ENCODE results near the gene TMEM63A. TPM values are rescaled to one million over a fixed set of nuclear protein-coding genes. Genes with fewer than 3 reads are reported as not detected.

The TMEM63A gene
- total RNA-seq, 1 experiment from 2014 or later = 47.5 TPM

DNA sequence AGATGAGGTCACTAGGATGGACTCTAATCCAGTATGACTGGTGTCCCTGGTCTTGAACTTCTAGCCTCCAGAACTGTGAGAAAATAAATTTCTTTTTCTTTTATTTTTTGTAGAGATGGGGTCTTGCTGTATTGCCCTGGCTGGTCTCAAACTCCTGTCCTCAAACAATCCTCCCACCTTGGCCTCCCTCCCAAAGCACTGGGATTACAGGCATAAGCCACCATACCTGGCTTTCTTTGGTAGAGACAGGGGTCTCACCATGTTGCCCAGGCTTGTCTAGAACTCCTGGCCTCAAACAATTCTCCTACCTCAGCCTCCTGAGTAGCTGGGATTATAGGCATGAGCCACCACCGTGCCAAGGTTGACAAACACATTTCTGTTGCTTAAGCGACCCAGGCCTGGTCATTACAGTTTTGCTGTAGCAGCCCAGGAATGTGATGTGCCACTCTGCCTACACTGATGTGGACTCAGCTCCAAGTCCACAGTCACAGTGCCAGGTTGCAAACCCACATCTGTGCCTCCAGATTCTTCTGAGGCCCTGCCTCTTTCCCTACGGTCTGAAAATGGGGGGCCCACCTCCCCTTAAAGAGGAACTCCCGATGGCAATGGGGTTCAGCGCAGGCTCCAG is 25.9 kb upstream of the TMEM63A start:
- no TSS peak for BruUV-seq (replicated peaks)
- H3K4me1 ChIP-seq (ENCODE audit: insufficient read depth, low read length) = no peaks in the 10 kb centered on the region
- TF ChIP-seq, protein P1, sequence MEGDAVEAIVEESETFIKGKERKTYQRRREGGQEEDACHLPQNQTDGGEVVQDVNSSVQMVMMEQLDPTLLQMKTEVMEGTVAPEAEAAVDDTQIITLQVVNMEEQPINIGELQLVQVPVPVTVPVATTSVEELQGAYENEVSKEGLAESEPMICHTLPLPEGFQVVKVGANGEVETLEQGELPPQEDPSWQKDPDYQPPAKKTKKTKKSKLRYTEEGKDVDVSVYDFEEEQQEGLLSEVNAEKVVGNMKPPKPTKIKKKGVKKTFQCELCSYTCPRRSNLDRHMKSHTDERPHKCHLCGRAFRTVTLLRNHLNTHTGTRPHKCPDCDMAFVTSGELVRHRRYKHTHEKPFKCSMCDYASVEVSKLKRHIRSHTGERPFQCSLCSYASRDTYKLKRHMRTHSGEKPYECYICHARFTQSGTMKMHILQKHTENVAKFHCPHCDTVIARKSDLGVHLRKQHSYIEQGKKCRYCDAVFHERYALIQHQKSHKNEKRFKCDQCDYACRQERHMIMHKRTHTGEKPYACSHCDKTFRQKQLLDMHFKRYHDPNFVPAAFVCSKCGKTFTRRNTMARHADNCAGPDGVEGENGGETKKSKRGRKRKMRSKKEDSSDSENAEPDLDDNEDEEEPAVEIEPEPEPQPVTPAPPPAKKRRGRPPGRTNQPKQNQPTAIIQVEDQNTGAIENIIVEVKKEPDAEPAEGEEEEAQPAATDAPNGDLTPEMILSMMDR (conservative IDR thresholded peaks at IDR 0.05; ENCODE audit: low read depth, low read length) = no peak
- TF ChIP-seq EZH2phosphoT487 (IDR thresholded peaks at IDR 0.05; ENCODE audit: borderline replicate concordance, low read length) = no peak
- TF ChIP-seq EZH2 (IDR thresholded peaks at IDR 0.05; ENCODE audit: low read length, unreplicated experiment) = no peak
- POLR2A ChIA-PET (ENCODE audit: unreplicated experiment) = no interaction called here
- no peak overlapping the region for H3K4me3 ChIP-seq (ENCODE audit: low read length)
- H3K9me3 ChIP-seq (ENCODE audit: low read length) = no peaks in the 10 kb centered on the region
- H3K27ac ChIP-seq (ENCODE audit: low read length) = no peak overlapping the region
- H3K36me3 ChIP-seq (ENCODE audit: low read depth, low read length) = no peaks in the 10 kb centered on the region
- H3K27me3 ChIP-seq (ENCODE audit: low read length) = no peaks in the 10 kb centered on the region
- H3K9me2 ChIP-seq (replicated peaks; ENCODE audit: low read length) = no peaks in the 10 kb centered on the region
- no peak overlapping the region for H2AFZ ChIP-seq (ENCODE audit: low read length)
- no peak overlapping the region for H3K4me2 ChIP-seq (ENCODE audit: low read length)
- no peaks in the 10 kb centered on the region for H4K20me1 ChIP-seq (ENCODE audit: low read length)
- CTCF ChIA-PET = no interaction called here
- DNase-seq = no peak
- ATAC-seq = no peak
- intact Hi-C loops (cut with micrococcal nuclease) = no loop called here
- H3K9ac ChIP-seq (ENCODE audit: low read length) = no peak overlapping the region
- H3F3A ChIP-seq (ENCODE audit: low read length, unreplicated experiment) = no peaks in the 10 kb centered on the region
- H3K79me2 ChIP-seq (ENCODE audit: low read length) = no peaks in the 10 kb centered on the region

DNA sequence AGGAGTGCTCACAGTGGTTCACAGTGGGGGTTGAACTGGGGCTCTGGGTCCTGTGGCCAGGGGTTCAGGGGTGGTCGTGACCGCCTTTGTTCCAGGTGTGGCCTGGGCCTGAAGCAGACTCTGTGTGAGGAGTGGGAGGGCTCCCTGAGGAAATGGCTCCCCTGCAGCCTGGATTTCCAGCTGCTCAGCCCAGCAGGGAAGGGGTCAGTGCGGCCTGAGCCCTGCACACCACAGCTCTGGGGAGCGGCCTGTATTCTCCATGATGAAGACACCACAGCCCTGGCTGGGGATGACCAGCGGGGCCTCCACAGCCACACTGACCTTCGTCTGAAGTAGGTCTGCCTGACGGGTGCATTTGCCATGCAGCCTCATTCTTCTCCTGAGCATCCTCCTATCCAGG is 25.2 kb upstream of the TMEM63A start:
- no TSS peak for BruUV-seq (replicated peaks)
- no peaks in the 10 kb centered on the region for H4K20me1 ChIP-seq (ENCODE audit: low read length)
- H3K4me1 ChIP-seq (ENCODE audit: insufficient read depth, low read length) = no peaks in the 10 kb centered on the region
- H3K9ac ChIP-seq (ENCODE audit: low read length) = no peak overlapping the region
- no peaks in the 10 kb centered on the region for H3K79me2 ChIP-seq (ENCODE audit: low read length)
- TF ChIP-seq, protein P1 (conservative IDR thresholded peaks at IDR 0.05; ENCODE audit: low read depth, low read length) = no peak
- TF ChIP-seq EZH2 (IDR thresholded peaks at IDR 0.05; ENCODE audit: low read length, unreplicated experiment) = no peak
- TF ChIP-seq EZH2phosphoT487 (IDR thresholded peaks at IDR 0.05; ENCODE audit: borderline replicate concordance, low read length) = no peak
- no peaks in the 10 kb centered on the region for H3K9me3 ChIP-seq (ENCODE audit: low read length)
- H3F3A ChIP-seq (ENCODE audit: low read length, unreplicated experiment) = no peaks in the 10 kb centered on the region
- H3K4me2 ChIP-seq (ENCODE audit: low read length) = no peak overlapping the region
- no peak overlapping the region for H3K4me3 ChIP-seq (ENCODE audit: low read length)
- intact Hi-C loops (cut with micrococcal nuclease) = no loop called here
- ChIA-PET POLR2A (ENCODE audit: unreplicated experiment) (no interaction called here), CTCF (no interaction called here)
- no peak for DNase-seq
- H3K27me3 ChIP-seq (ENCODE audit: low read length) = no peaks in the 10 kb centered on the region
- no peak overlapping the region for H3K27ac ChIP-seq (ENCODE audit: low read length)
- no peak for ATAC-seq
- no peaks in the 10 kb centered on the region for H3K36me3 ChIP-seq (ENCODE audit: low read depth, low read length)
- H2AFZ ChIP-seq (ENCODE audit: low read length) = no peak overlapping the region
- no peaks in the 10 kb centered on the region for H3K9me2 ChIP-seq (replicated peaks; ENCODE audit: low read length)

DNA sequence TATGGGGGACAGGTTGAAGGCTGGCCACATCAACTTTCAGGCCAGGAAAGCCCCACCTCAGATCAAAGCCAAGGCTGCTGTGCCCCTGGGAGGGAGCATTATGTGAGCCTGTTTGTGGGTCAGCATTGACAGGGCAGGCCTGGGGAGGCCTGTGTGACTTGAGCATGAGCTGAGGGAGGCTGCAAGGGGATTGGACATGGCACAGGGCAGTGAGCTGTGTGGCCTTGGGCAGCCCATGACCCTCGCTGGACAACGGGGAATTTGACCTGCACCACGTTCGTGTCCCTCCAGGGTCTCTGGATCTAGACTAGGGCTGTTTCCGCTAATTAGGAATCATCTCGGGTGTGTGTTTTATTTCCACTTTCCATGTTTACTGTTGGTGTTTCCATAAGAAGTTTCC is 24.3 kb upstream of the TMEM63A start:
- ChIA-PET POLR2A (ENCODE audit: unreplicated experiment) (interaction anchor here (0.6 kb wide), 1 partner anchor 55 kb away, joined by 9 read pairs; no protein-coding TSS in a partner anchor), CTCF (no interaction called here)

More for the DNA sequence above, 24.3 kb upstream of the TMEM63A start:
- Histone ChIP-seq H4K20me1 (ENCODE audit: low read length) (no peaks in the 10 kb centered on the region), H3K4me3 (ENCODE audit: low read length) (no peak overlapping the region), H3K9me3 (ENCODE audit: low read length) (no peaks in the 10 kb centered on the region), H3K27me3 (ENCODE audit: low read length) (no peaks in the 10 kb centered on the region), H3K36me3 (ENCODE audit: low read depth, low read length) (no peaks in the 10 kb centered on the region), H3K4me2 (ENCODE audit: low read length) (no peak overlapping the region), H3K27ac (ENCODE audit: low read length) (no peak overlapping the region), H2AFZ (ENCODE audit: low read length) (no peak overlapping the region), H3F3A (ENCODE audit: low read length, unreplicated experiment) (no peaks in the 10 kb centered on the region), H3K79me2 (ENCODE audit: low read length) (no peaks in the 10 kb centered on the region), H3K9me2 (replicated peaks; ENCODE audit: low read length) (no peaks in the 10 kb centered on the region), H3K4me1 (ENCODE audit: insufficient read depth, low read length) (no peaks in the 10 kb centered on the region), H3K9ac (ENCODE audit: low read length) (no peak overlapping the region)
- TF ChIP-seq EZH2 (IDR thresholded peaks at IDR 0.05; ENCODE audit: low read length, unreplicated experiment) (no peak), EZH2phosphoT487 (IDR thresholded peaks at IDR 0.05; ENCODE audit: borderline replicate concordance, low read length) (no peak)
- TF ChIP-seq, protein P1 (conservative IDR thresholded peaks at IDR 0.05; ENCODE audit: low read depth, low read length) = no peak
- DNase-seq (no peak), ATAC-seq (no peak)
- BruUV-seq (replicated peaks) = no TSS peak
- intact Hi-C loops (cut with micrococcal nuclease) = no loop called here
